GM19023 (cell line): Measurements from ENCODE around the gene WDR1.

Experiments
- ATAC-seq: cut with Tn5 transposase; IDR thresholded peaks from one replicate; pipeline ENCODE4 v1.9.1; 2021; ENCODE audit warnings: mild to moderate bottlenecking, moderate library complexity; ENCODE audit not compliant: unreplicated experiment

Gene WDR1

DNA sequence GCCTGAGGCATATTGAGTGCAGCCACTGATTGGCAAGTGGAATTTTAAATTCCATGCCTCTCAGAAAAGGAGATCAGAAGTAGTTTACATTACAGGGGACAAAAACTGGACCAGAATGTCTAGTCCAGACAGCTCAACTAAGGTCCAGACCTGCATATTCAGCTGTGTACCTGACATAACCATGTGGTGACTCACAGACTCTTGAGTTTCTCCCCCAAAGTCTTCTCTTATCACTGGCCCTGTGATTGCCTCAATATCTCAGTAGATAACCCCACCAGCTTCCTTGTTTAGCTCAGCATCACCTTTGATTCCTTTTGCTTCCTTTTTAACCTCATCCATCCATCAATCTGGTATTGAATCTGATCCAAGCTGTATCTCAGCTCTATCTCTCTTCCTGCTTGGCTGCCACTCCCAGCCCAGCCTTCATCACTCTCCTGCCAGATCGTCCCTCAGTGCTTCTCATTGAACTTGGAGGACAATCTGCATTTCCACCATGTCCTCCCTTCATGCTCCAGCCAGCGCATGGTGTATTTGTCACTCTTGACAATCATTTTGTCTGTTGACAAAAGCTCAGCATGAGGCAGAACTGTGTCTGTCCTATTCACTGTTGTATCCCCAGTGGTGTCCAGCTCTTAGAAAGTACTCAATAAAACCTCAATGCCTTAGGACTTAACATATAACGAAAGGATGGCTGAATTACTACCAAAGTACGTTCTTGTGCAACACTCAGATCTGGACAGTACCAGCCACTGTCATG, 67.5 kb downstream of the WDR1 start:
- no peak for ATAC-seq

DNA sequence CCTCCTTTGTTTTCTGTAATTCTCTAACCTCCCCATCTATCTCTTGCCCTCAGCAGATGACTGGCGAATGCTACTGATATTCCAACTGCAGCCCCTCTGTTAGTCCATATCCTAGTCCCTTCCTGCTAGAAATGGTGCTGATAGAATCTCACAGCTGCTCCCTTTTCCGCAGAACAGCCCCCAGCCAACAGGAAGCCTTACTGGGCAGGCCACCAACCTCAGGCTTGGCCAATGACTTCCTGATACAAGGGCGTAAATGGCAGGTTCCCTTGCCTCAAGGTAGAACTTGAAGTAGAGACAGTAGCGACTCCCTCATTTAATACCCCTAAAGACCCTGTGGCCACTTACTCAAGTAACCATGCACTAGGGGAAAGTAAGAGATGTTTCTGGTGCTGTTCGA, 68.6 kb downstream of the WDR1 start:
- ATAC-seq: no peak

DNA sequence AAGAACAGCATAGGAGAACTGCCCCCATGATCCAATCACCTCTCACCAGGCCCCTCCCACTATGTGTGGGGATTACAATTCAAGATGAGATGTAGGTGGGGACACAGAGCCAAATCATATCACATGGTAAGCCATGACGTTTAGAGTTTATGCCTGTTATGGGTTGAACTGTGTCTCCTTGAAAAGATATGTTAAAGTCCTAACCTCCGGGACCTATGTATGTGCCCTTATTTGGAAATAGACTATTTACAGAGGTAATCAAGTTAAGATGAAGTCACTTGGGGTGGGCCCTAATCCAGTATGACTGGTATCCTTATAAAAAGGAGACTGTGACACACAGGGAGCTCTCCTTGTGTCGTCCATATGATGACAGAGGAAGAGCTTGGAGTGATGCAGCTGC, 70.1 kb downstream of the WDR1 start:
- no peak for ATAC-seq

DNA sequence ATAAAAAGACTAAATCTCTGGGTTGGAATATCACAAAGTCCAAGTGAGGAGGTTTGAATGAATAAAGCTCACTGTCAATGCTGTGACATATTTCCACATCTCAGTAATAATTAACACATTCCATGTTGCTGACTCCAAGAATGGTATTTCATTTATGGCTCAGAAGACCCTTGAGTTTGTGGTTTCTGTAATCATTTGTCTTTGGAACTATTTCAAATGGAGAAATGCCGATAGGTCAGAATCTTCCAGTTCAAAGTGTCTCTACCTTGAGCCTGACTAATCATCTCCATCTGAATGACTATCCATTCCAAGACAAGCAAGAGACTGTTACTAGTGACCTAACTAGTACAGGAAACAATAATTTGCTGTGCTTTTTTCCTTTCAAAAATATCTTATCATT, 71.1 kb downstream of the WDR1 start:
- no peak for ATAC-seq

DNA sequence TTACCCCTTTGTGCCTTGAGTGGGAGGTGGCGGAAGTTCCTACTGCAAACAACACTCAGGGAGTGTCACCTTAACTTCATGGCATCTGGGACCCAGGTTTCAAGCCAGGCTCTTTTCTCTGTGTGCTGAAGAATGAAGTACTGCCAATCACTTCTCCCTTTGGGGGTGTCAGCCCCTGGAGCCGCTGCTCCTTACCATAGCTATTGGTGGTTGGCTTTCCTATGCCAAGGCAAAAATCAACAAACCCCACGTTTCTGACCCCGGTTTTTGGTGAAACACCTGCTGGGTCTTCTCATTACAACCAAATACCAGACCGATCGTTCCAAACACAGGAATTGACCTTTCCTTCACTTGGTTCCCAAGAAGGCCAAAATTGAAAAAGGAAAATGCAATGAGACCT, 75.6 kb downstream of the WDR1 start:
- ATAC-seq: no peak

DNA sequence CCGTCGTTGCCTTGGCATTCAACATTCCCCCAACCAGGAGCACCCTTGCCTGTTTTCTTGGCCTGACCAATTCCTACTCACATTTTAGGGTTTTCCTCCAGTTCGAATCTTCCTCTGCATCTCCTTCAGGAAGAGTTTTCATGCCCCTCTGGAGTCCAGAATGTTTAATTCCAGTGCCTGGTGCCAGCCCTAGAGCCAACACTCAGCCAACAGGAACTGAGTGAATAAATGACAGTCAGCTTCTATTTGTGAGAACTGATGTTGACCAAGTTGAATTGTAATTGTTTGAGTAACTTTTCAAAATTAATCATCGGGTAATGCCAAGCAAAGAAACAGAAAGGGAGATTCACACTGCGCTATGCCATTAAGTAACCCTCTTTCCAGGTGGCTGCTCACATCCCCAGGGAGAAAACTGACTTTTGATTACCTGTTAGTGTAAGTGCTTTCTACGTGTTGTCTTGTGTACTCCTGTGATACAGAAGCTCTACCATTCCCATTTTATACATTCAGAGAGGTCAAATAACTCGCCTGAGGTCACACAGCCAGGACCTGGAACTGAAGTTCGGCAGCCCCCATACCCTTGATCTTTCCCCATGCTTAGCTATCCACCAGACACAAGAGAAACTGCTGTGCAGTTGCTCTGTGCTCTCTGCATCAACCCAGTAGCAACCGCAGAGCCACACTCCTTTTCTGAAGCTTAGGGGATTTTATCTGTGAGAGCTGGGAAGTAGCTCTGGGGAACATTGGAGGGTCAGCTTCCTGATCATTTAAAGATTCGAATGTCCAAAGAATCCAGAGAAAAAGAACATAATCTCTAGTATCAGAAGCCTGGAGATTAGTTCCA, 76.3 kb downstream of the WDR1 start:
- no peak for ATAC-seq

DNA sequence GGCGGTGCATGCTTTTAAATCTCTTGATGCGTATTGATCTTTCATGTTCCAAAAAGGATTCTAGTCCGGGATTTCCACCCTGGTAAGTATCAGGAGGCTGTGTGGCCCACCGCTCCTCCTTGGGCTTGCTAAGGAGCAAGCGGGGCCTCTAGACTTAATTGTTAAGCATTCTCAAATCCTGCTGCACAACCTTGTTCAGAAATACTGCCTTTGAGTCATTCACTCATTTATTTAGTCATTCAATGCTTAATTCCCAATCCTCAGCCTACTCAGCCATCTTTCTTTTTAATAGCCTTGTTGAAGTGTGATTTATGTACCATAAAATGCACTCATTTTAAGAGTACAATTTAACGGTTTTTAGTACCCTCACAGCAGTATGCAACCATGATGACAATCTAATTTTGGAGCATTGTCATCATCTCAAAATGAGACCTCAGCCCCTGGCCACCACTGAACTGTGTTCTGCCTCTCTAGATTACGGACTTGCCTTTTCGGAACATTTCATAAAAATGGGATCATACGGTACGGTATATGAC, 79.7 kb downstream of the WDR1 start:
- no peak for ATAC-seq

DNA sequence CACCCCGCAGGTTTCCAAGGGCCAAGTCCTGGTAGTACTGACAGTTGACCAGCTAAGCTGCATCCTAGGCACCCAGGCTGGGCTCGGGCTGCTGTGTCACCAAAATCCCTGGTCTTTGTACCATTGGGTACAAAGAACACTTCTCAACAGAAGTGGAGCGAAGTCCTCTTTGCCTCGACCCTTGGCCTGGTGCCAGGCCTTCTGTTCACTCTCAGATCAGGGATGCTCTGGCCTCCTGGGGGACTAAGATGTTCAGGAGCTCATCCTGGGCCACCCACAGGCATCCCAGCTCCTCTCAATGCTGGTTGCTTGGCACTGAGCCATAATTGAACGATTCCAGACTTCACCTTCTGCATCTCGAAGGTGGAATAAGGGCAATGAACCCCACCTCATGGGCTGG, 81.5 kb downstream of the WDR1 start:
- no peak for ATAC-seq

DNA sequence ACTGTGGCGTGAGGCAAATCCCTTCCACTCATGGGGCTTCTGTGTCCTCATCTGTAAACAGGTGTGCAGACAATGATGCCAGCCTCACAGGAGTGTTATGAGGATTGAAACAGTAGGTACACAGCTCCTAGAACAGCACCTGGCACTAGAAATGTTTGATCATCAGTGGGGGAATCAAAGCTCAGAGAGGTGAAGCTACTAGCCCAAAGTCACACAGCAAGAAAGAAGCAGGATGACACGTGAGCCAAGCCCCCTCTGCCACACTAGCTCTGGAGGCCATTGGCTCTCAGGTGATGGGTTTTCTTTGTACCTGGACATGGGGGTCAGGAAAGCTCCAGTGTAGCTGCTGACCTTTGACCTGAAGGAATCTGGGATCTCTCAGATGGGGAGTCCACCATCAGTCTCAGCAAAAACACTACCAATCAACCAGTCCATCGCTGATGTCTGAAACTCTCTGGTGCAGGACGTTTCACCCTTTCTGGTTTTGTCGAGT, 81.9 kb downstream of the WDR1 start:
- ATAC-seq: no peak

DNA sequence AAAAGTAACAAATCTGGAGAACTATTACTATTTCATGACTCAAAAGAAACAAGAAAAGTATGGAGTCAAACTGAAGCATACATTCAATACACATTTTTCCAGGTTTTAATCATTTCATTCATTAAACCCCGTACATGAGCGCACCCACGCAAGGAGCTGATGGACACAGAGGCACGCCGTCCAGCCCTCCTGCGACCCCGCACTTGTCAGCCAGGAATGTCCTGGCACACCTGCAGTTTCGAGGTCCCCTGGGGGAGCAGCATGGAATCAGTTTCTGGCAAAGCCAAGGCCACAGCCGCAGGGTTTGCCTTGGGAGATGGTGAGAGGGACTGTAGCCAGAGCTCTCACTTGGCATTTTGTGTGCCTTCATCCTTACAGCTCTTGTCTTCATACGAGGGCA, 82.5 kb downstream of the WDR1 start:
- ATAC-seq: no peak

DNA sequence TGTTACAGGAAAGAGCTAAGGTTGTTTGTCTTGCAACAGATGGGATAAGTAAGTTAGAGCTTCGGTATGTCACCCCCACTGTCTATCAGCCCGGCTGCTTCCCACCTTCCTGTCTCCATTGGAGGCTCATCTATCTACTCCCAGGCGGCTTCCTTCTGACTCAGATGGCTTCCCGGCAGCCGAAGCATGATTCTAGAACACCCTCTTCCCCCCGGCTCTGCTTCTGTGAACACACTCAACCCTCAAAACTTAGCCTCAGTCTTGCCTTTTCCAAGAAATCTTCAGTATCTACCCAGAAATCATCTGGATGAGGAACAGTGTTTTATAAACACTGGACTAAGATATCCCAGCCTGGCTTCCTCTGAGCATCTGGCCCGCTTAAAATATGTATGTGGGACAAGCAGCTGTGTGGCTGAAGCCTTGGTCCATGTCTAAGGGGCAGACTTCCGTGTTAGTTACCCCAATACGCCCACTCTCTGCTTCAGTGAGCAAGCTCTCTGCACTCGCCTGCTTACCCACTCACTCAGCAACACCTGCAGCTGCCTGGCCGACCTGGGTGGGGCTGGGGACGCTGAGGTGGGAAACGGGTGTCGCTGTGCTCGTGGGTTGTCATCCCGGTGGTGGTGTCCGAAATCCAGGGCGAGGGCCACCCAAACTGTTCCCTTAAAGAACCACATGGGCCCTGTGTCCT, 83.3 kb downstream of the WDR1 start:
- ATAC-seq: peak; percentile 66

DNA sequence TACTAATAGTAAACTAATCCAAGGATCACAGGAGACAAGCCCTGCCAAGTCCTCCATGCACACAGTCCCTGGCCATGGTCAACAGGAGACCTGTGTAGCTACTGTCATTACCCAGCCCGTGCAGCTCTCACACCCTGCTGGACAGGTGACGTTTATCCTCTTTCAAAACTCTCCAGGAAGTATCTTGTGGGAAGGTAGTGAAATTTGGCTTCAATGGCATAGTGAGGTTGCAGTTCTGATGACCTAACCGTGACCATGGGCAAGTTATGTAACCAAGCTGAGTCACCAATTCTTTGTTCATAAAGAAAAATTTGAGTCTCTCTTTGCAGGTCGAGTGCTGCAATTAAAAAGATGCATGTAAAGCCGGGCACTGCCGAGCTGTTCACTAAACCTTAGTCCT, 84.0 kb downstream of the WDR1 start:
- ATAC-seq: no peak

DNA sequence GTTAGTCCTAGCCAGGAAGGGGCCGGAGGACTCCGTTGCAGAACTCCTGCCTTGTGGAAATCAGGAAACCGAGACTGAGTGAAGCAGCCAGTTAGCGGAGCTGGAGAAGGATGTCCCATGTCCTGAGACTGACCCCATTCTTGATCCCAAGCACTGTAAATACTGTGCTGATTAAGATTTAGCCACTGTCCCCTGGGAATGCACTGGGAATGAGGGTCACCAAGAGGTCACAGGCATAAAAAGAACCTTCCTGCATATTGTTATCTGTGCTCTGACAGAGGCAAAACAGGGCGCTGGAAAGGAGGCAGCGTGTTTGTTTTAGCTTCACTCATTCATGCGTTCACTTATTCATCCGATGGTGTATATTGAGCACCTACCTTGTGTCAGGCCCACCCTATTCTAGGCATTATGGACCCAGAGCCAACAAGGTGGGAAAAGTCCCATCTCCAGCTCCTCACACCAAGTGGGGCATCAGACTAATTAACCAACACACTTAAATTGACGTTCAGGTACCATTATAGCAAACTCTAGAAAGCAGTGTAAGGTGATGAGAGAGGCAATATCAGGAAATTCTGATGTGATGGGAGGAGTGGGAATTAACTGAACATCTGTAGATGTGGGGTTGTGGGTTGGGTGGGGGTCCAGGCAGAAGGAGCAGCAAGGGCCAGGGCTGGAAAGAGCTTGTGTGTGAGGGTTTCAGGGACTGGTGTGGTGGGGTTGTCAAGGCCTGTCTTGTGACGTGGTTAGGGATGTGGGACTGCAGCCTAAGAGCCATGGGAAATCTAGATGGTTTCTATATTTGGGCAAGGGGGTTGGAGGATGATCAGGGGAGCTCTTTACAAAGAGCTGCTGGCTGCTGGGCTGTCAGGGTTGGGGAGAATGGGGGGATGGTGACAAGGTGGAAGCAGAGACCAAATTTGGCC, 84.7 kb downstream of the WDR1 start:
- no peak for ATAC-seq

DNA sequence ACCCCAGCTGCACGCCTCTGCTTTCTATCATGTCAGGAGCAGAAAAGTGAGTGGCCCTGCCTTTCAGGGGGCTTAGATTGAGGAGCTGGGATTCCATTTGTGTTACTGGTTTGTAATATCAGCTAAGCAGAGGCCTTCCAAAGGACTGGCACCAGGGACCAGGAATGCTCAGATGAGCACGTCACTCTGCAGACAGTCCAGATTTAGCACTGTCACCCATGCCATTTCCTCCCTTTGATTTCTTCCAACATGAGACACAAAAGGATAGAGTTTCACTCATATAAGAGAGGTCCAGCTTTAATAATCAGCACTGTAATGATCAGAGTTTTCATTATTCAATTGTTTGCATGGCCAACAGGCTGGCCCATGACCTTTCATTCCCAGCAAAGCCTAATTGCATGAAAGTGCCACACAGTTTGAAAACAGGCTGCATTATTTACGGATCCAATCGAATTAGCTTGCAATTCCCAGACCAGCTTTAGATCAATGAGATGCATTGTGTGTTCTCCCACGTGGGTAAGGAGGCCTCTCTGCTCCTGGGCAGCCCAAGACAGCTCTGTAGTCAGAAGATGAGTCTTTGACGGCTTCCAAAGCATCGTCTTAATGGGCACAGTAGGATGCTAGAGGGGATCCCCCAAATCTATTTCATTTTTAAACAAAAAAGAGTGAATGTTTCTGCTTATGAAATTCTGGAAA, 85.5 kb downstream of the WDR1 start:
- no peak for ATAC-seq

DNA sequence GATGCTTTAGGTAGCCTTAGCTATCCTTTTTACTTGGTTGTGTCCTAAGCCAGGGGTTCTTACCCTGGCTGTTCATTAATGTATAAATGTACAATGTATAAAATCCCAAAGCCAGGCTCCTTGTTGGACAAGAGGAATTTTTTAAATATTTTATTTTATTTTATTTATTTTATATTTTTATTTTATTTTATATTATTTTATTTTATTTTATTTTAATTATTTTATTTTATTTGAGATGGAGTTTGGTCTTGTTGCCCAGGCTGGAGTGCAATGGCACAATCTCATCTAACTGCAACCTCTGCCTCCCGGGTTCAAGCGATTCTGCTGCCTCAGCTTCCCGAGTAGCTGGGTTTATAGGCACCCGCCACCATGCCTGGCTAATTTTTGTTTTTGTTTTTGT, 87.2 kb downstream of the WDR1 start:
- ATAC-seq: no peak

DNA sequence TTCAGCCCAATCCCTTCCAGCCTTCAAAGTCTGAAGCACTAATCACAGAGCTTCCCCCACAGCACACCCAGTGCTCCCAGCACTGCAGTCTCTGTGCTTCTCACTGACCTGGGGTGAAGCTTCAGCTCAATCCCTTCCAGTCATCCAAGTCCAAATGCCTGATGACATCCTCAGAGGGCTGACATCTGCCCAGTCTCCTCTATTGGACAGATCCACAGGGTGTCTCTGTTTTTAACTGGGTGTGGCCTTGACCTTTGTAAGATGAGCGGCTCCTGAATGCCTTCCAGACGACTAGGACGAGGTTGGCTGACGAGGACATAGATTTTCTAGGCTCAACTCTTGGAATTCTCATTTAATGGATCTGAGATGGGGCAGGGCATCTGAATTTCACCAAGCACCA, 87.7 kb downstream of the WDR1 start:
- ATAC-seq: no peak

DNA sequence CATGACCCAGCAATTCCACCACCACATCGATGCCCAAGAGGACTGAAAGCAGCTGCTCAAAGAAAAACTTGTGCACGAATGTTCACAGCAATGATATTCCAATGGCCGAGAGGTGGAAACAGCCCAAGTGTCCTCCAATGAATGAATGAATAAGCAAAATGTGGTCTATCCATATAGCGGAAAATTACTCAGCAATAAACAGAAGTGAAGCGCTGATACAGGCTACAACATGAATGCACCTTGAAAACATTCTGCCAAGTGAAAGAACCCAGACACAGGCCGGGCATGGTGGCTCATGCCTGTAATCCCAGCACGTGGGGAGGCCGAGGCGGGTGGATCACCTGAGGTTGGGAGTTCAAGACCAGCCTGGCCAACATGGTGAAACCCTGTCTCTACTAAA, 90.1 kb downstream of the WDR1 start:
- ATAC-seq: no peak

DNA sequence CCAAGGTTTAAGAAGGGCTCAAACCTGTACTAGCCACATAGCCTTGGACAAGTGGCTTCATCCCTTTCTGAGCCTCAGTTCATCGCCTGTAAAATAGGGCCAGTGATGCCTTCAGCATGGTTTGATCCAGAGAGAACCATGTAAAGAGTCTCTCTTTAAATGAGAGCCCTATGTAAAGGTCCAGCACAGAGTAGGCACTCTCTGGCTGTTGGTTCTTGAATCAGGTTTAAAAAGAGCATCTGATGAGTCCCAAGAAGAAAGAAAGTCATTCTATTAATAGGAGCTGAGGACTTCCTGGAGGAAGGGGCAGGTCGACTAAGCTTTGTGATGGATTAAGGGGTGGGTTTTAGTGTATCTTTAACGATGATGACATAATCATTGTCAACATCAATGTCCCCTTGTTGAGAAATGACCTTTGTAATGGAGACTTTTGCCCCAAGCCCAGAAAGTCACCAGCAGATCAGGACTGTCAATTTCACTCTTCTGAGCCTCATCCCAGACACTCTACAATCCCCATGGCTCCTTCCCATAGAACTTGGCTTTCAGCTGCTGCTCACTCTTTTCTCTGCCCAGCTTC, 91.3 kb downstream of the WDR1 start:
- ATAC-seq: no peak
